Neuron (in vitro differentiated cells): ENCODE data around the gene PCSK6.

ENCODE experiments used
- H2AFZ ChIP-seq: one replicate; pipeline ENCODE4 v1.6.1; 2013; ENCODE audit warnings: low read depth, mild to moderate bottlenecking, inconsistent platforms, low read length, moderate library complexity
- H3K27me3 ChIP-seq: one replicate; pipeline ENCODE4 v1.6.1; 2013; ENCODE audit warnings: low read length; ENCODE audit not compliant: insufficient read depth
- H3K36me3 ChIP-seq: one replicate; pipeline ENCODE4 v1.6.1; 2013; ENCODE audit warnings: low read length; ENCODE audit not compliant: insufficient read depth
- H3K4me1 ChIP-seq: one replicate; pipeline ENCODE4 v1.6.1; 2013; ENCODE audit warnings: low read length; ENCODE audit not compliant: insufficient read depth
- H3K4me3 ChIP-seq: 2 replicates; pipeline ENCODE4 v1.5.1; 2013; ENCODE audit warnings: mild to moderate bottlenecking, low read length, moderate library complexity
- H3K9me3 ChIP-seq: one replicate; pipeline ENCODE4 v1.6.1; 2013; ENCODE audit warnings: low read length

PCSK6 gene

DNA sequence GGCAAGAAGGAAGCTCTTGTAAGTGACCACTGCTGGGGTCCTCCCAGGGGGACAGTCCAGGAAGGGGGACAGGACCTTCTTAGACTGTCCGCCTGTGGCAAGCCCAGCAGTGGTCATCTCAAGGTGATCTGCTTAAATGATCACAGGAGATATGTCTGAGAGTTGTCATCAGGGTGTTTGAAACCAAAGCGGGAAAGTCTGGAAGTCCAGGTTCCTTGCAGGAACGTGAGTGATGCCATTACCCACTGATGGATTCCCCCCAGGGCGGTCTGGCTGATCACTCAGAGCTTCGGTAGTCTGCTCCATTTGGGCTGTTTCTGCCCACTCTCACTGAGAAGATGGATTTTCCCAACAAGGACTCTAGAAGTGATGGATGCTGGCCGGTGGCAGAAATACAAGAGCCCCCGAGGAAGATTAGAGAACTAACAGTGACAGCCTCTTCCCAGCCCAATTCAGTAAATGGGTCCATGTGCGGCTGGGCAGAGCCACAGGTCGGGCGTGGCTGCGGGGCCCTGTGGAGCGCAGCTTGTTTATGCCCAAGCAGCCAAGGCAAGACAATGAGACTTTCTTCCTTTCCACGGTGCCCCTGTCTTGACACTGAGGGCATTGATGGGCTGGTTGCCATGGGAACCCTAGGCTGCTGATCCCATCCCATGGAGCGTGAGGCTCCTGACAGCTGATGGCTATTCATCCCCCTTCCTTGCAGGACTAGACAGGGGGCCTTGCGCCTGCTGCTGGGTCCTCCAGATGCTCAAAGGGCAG lies 9.5 kb downstream of the PCSK6 start:
- Histone ChIP-seq H3K27me3 (no peaks in the 10 kb centered on the region), H3K4me1 (peaks cover 23% of the 10 kb centered on the region), H3K4me3 (no peak overlapping the region)

DNA sequence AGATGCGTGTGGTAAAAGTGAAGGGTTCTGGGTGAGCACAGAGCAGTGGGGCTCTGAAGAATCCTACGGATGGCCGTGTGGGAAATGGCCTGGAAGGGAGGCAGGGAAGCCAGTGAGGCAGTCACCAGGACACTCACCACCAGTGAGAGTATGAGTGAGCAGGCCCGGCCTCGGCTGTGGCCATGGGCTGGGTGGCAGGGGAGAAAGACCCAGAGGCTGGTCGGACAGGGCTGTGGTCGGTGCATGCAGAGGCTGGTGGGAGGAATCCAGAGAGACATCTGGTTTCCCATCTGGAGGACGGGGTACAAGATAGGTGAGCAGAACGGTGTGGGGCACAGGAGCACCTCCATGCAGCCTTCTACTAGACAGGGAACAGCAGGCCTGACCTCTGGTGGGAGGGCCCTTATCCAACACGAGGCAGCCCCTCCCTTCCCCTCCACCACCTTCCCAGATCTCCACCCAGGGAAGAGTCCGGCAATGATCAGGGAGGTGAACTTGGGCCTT lies 10.1 kb downstream of the PCSK6 start:
- Histone ChIP-seq H3K4me3 (no peak overlapping the region), H3K9me3 (no peaks in the 10 kb centered on the region), H3K4me1 (peaks cover 23% of the 10 kb centered on the region), H3K36me3 (no peaks in the 10 kb centered on the region), H2AFZ (no peak overlapping the region), H3K27me3 (no peaks in the 10 kb centered on the region)

More for the DNA sequence above, 9.5 kb downstream of the PCSK6 start:
- Histone ChIP-seq H3K9me3 (no peaks in the 10 kb centered on the region), H2AFZ (no peak overlapping the region), H3K36me3 (no peaks in the 10 kb centered on the region)

DNA sequence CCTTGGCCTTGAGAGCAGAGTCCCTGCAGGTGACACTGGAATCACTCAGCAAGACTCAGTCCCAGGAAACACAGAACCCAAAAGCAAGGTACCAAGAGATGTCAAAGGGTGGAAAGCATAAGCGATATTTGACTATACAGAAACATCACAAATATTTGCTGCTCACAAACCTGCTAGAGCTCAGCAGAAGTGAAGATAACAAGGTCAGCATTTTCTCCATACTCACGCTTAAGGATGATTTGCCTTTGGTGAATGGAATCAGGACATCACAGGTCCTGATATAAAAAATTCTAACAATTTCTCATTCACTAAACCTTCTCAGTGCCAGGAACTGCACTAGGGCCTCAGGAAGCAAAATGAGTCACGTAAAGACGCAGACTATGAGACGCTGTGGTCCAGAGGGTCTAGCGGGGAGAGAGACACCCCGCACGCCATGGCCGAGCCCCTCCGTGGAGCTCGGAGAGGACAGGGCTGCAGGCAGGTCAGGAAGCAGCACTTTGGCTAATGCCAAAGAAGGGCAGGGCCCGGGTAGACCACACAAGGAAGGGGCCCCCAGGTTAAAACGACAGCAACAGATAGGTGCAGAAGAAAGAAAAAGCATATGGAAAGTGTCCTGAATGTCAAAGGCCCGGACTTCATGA lies 10.7 kb downstream of the PCSK6 start:
- Histone ChIP-seq H3K9me3 (no peaks in the 10 kb centered on the region), H3K4me3 (no peak overlapping the region), H2AFZ (no peak overlapping the region), H3K36me3 (no peaks in the 10 kb centered on the region), H3K4me1 (peaks cover 23% of the 10 kb centered on the region), H3K27me3 (no peaks in the 10 kb centered on the region)

DNA sequence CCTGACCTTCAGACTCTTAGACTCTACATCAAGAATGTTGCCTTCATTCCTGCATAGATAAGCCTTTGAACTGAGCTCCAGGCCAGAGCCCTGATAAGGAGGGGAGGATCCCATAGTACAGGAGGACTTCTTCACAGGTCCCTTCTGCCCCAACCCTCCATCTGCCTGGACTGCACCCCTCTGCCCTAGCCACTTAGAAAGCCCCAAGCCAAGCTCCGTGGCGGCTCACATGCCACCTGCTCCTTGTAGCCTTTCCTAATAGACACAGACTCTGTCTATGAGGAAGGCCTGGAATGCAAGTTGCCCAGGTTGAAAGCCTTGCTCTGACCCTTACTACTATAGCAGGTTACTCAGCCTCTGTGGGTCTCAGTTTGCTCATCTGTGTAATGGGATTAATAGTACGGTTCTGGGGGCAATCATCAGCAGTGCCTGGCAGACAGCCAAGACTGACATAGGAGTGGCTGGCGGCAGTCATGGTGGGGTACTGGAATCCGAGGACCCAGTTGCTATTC lies 11.6 kb downstream of the PCSK6 start:
- Histone ChIP-seq H3K36me3 (no peaks in the 10 kb centered on the region), H3K4me3 (no peak overlapping the region), H3K27me3 (no peaks in the 10 kb centered on the region), H2AFZ (no peak overlapping the region), H3K9me3 (no peaks in the 10 kb centered on the region), H3K4me1 (peaks cover 23% of the 10 kb centered on the region)

DNA sequence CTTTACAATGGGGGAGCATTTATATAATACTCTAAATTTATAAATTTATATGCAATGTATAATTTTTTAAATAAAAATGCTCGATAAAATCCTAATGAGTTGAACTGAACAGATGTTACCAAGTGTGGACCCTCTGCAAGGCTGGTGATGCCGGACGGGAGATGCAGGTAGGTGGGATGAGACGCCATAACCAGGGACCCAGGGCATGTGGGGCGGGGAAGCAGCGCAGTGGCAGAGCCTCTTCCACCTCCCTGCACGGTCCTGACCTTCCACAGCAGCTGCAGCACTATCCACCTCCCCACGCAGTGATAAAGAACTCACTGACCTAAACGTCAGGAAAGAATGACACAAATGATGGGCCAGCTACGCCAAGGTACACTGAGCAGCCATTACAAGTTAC lies 12.8 kb downstream of the PCSK6 start:
- H3K4me1 ChIP-seq = peaks cover 23% of the 10 kb centered on the region
- H3K4me3 ChIP-seq = no peak overlapping the region
- no peaks in the 10 kb centered on the region for H3K27me3 ChIP-seq
- H3K36me3 ChIP-seq = no peaks in the 10 kb centered on the region
- no peaks in the 10 kb centered on the region for H3K9me3 ChIP-seq
- H2AFZ ChIP-seq = no peak overlapping the region

DNA sequence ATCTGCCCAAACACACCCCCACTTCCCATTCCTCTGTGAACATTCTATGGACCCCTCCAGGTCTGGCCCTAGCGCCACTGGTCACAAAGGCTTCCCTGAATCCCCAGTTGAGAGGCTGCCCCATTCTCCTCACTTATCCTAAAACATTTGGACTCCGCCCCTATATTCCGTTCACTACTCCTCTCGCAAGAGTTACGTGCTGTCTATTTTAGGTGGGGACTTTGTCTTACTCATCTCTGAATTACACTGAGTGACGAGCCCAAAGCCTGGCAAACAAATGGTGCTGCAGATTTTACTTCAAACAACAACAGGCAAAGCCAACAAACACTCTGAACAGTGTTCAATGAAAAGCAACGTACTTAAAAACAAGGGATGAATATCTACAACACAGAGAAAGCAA lies 14.5 kb downstream of the PCSK6 start:
- H3K9me3 ChIP-seq = no peaks in the 10 kb centered on the region
- no peaks in the 10 kb centered on the region for H3K27me3 ChIP-seq

DNA sequence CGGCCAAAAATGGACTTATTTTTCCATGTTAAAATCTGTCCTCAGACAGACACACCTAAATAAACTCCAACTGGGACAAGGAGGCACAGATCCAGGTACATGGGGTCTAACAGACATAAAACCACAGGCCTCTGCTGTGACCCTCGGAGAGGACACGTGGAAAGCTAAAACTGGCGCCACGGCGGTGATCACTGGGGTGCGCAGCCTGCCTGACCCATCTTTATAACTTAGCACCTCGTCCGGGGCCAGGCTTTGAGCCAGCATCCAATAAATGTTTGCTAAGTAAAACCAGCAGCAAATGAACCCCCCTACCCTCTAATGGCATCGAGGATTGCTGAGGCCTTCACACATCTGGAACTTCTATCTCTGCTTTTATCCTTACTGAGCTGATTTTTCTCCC lies 15.3 kb downstream of the PCSK6 start:
- H2AFZ ChIP-seq = no peak overlapping the region
- no peaks in the 10 kb centered on the region for H3K36me3 ChIP-seq
- H3K4me3 ChIP-seq = no peak overlapping the region
- H3K27me3 ChIP-seq = no peaks in the 10 kb centered on the region
- no peaks in the 10 kb centered on the region for H3K4me1 ChIP-seq
- H3K9me3 ChIP-seq = no peaks in the 10 kb centered on the region

More for the DNA sequence above, 14.5 kb downstream of the PCSK6 start:
- Histone ChIP-seq H2AFZ (no peak overlapping the region), H3K36me3 (no peaks in the 10 kb centered on the region), H3K4me1 (peaks cover 7% of the 10 kb centered on the region), H3K4me3 (no peak overlapping the region)

DNA sequence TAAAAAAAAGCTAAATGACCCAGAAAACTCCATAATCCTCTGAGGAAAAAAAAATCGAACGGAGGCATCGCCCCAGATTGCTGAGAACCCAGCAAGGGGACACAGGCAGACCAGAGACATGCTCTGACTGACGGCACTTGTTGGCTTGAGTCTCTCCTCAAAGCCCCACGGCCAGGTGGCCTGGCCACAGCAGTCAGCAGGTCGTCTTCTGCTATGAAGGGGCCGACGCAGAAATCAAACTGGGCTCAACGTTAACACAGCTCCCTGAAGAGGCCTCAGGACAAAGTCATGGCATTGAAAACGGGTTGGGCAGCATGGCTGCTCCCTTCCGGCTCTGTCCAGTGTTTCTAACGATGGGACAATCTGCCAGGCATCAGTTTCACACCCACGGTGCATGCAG lies 17.5 kb downstream of the PCSK6 start:
- H3K27me3 ChIP-seq = no peaks in the 10 kb centered on the region
- no peaks in the 10 kb centered on the region for H3K36me3 ChIP-seq
- no peaks in the 10 kb centered on the region for H3K9me3 ChIP-seq
- H2AFZ ChIP-seq = no peak overlapping the region
- H3K4me1 ChIP-seq = no peaks in the 10 kb centered on the region
- H3K4me3 ChIP-seq = no peak overlapping the region

DNA sequence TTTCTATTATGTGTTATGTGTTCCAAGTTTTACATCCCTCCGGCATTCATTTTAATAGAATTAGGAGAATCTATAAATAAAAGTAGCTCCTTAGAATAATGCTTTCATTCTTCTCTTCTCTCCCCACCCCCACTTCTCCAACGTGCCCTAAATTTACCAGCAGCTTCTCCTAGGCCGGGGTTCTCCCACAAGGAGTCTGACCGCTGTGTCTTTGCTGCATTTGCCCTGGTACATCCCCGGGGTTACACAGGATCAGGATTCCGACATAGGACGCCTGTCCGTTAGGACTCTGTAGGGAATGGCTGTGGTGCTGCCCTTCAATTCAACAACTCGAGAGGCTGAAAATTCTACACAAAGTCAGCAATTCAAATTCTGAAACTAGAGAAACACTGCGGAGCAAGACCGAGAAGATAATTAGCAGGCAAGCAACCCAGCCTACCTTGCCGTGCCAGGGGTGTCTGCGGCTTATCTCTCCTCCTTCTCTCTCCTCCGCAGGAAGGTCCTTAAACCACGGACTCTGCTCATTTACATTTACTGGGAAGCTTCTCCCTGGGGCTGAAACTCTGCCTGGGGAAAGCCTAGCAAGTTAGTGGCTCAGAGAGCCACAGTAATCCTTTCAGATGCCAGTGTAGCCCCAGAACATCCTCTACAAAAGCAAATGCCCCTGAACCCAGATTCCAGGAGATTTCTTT lies 18.8 kb downstream of the PCSK6 start:
- no peaks in the 10 kb centered on the region for H3K36me3 ChIP-seq
- no peak overlapping the region for H3K4me3 ChIP-seq
- no peaks in the 10 kb centered on the region for H3K9me3 ChIP-seq
- H2AFZ ChIP-seq = no peak overlapping the region
- no peaks in the 10 kb centered on the region for H3K4me1 ChIP-seq
- no peaks in the 10 kb centered on the region for H3K27me3 ChIP-seq

DNA sequence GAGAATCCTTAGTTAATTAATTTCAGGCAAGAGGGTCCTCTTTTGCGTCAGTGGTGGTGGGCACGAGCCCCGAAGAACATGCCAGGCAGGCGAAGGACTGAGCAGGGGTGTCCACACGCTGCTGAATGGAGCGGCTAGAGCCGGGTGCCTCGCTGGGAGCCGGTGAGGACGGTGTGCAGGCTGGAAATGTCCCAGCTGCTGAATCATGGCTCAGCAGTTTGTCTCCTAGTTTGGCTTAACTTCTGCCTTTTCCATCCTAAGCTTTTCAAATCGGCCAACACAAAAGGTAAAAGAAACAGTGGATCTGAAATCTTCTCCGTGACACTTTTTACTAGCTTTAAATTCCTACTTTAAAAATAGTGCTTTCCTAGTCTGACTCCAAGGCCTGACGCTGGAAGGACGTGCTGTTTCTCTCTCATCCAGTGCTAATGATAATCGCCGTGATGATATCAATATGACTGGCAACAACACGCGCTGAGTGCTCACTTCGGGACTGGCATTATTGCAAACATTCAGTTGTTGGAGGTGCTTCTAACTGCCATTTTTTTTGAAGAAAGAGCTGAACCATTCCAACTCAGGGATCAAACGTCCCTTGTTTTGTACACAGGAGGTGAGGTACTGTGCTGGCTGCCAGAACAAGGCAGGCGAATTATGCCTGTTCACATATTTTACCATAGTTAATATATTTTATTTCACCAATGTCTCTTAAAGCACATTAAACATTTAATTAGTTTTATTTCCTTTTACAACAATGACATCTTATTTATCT lies 19.8 kb downstream of the PCSK6 start:
- Histone ChIP-seq H3K4me3 (no peak overlapping the region), H3K27me3 (no peaks in the 10 kb centered on the region), H3K4me1 (no peaks in the 10 kb centered on the region), H3K36me3 (no peaks in the 10 kb centered on the region), H3K9me3 (peaks cover 4% of the 10 kb centered on the region), H2AFZ (no peak overlapping the region)

DNA sequence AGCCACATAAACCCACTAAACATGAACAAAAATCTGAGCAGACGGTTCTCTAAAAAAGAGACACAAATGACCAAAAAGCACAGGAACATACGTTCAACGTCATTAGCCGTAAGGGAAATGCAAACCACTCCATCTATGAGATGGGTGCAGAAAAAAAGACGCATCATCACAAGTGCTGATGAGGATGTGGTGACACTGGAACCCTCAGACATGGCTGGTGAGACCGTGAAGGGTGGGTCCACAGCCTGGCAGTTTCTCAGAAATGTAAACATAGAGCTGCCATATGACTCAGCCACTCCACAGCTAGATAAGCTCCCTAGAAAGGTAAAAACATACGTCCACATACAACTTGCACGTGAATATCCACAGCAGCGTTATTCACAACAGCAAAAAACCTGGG lies 23.3 kb downstream of the PCSK6 start:
- H3K4me3 ChIP-seq = no peak overlapping the region
- no peaks in the 10 kb centered on the region for H3K36me3 ChIP-seq
- H3K9me3 ChIP-seq = peaks cover 6% of the 10 kb centered on the region
- no peaks in the 10 kb centered on the region for H3K4me1 ChIP-seq
- no peak overlapping the region for H2AFZ ChIP-seq
- H3K27me3 ChIP-seq = no peaks in the 10 kb centered on the region

DNA sequence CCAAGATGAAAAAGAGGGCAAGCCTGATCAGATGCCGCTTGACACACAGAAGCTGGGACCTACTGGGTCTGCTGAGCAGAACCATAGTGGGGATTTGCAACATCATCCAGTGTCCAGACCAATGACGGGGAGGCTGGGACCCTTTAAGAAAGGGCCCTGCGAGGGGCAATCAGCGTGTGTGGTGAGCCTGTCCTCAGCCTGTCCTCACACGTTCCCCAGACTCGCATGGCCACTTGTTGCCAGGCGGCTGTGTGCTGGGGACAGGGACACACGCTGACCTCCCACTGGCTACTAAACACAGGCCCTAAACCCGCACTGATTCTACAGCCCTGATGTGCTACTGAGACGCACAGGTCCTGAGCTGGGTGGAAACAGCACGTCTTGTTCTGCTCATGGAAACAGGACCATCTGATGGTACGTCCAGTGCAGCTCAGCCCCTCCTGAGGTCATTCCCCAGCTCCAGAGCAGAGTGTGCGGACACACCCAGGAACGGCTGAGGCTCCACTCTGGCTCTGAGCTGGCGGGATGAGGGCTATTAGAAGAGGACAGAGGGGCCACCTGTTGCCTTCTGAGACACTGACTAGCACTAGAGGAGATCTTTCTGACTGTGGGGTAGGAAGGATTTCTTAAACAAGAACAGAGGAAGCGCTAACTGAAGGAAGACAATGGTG lies 24.4 kb downstream of the PCSK6 start:
- Histone ChIP-seq H3K4me1 (no peaks in the 10 kb centered on the region), H2AFZ (no peak overlapping the region), H3K36me3 (no peaks in the 10 kb centered on the region), H3K4me3 (no peak overlapping the region), H3K27me3 (no peaks in the 10 kb centered on the region), H3K9me3 (peaks cover 6% of the 10 kb centered on the region)
